CD4-positive, CD25-positive, alpha-beta regulatory T cell (primary cell): ENCODE results near the gene TNIK. TPM values are rescaled to one million over a fixed set of nuclear protein-coding genes. Genes with fewer than 3 reads are reported as not detected.
A peak's percentile ranks its signal among the peaks of the same experiment; 100 is the strongest.
"Not testable (repeated sequence)": the region's sequence is repeated elsewhere in the genome, so short reads cannot be mapped to it uniquely, and the experiment has no call there.

Experiments used
- ATAC-seq, 2 donors: fragments of 150-1000 bp; cut with Tn5 transposase; one replicate each; pipeline ENCODE4 v1.10.0; 2021; ENCODE audit warnings: low read depth in 2 of 2, moderate number of reproducible peaks in 2 of 2, moderate library complexity in 1 of 2
- DNase-seq, 3 donors: peaks; one replicate each; pipeline versions ENCODE4 v3.0.0 to v3.0.0-alpha.2; 2012 to 2022; ENCODE audit warnings: mixed read lengths in 1 of 3
- H3K27ac ChIP-seq: one replicate; pipeline ENCODE4 v1.7.0; 2013; ENCODE audit warnings: mild to moderate bottlenecking, low read length; ENCODE audit not compliant: insufficient read depth, poor library complexity, severe bottlenecking
- H3K27me3 ChIP-seq: one replicate; pipeline ENCODE4 v1.7.0; 2013; ENCODE audit warnings: low read length; ENCODE audit not compliant: control insufficient read depth, insufficient read depth
- H3K36me3 ChIP-seq: one replicate; pipeline ENCODE4 v1.7.0; 2013; ENCODE audit warnings: mild to moderate bottlenecking, low read length, moderate library complexity; ENCODE audit not compliant: control insufficient read depth, insufficient read depth
- H3K4me1 ChIP-seq: 2 replicates; pipeline ENCODE4 v1.7.0; 2013; ENCODE audit warnings: mild to moderate bottlenecking, low read length; ENCODE audit not compliant: insufficient read depth, control insufficient read depth, poor library complexity, severe bottlenecking
- H3K4me3 ChIP-seq: one replicate; pipeline ENCODE4 v1.7.0; 2013; ENCODE audit warnings: low read depth, mild to moderate bottlenecking, low read length, moderate library complexity
- H3K9me3 ChIP-seq, 2 experiments: 1 replicate in 1 of 2; 2 replicates in 1 of 2; pipeline ENCODE4 v1.7.0; 2013; ENCODE audit warnings: low read length in 2 of 2, mild to moderate bottlenecking in 1 of 2, moderate library complexity in 1 of 2; ENCODE audit not compliant: control insufficient read depth in 2 of 2
- H3K27ac Mint-ChIP-seq, 3 donors: one replicate each; pipeline ENCODE4 v1.8.0; 2020 to 2022; ENCODE audit warnings: mild to moderate bottlenecking in 3 of 3, mixed read lengths in 3 of 3, moderate library complexity in 2 of 3
- H3K27me3 Mint-ChIP-seq: one replicate; pipeline ENCODE4 v1.8.0; 2022; ENCODE audit warnings: mild to moderate bottlenecking, mixed read lengths
- H3K36me3 Mint-ChIP-seq: one replicate; pipeline ENCODE4 v1.8.0; 2020; ENCODE audit warnings: mixed read lengths
- H3K4me1 Mint-ChIP-seq, 4 donors: one replicate each; pipeline ENCODE4 v1.8.0; 2020 to 2022; ENCODE audit warnings: mixed read lengths in 4 of 4, mild to moderate bottlenecking in 1 of 4
- H3K4me3 Mint-ChIP-seq, 4 donors: one replicate each; pipeline ENCODE4 v1.8.0; 2020 to 2022; ENCODE audit warnings: mild to moderate bottlenecking in 4 of 4, mixed read lengths in 4 of 4, moderate library complexity in 3 of 4
- H3K9me3 Mint-ChIP-seq, 7 donors: one replicate each; pipeline ENCODE4 v1.8.0; 2020 to 2022; ENCODE audit warnings: mixed read lengths in 7 of 7, mild to moderate bottlenecking in 3 of 7, moderate library complexity in 2 of 7
- polyA plus RNA-seq, 4 donors: library from polyadenylated mRNA; unstranded; fragments of 300-500 nt; fragmentation: Illumina TruSeq; gene quantifications; one replicate each; pipeline ENCODE4 v1.2.3, GENCODE V29; 2021
- total RNA-seq: library from RNA; stranded (reverse); gene quantifications from one replicate; pipeline ENCODE4 v1.2.3, GENCODE V29; 2022

The TNIK gene
- total and polyA plus RNA-seq, 5 donors from 2014 or later, result 14.7 to 162 (median 22.3) TPM

- peaks cover 7 to 28% (median 20%) of the 10 kb centered on the region in 4 donors for H3K4me1 Mint-ChIP-seq
- H3K36me3 Mint-ChIP-seq, result peaks cover 9% of the 10 kb centered on the region
- Histone ChIP-seq H3K4me1 (no peaks in the 10 kb centered on the region), H3K9me3 (no peaks in the 10 kb centered on the region), H3K27ac (no peak overlapping the region), H3K36me3 (peaks cover 4% of the 10 kb centered on the region), H3K4me3 (no peak overlapping the region), H3K27me3 (no peaks in the 10 kb centered on the region)
- DNase-seq (no peak), ATAC-seq (no peak)
- H3K9me3 Mint-ChIP-seq, result peaks cover 0 to 8% (median 0%) of the 10 kb centered on the region in 7 donors
- no peak overlapping the region for H3K4me3 Mint-ChIP-seq
- H3K27ac Mint-ChIP-seq, result no peak overlapping the region
- no peaks in the 10 kb centered on the region for H3K27me3 Mint-ChIP-seq
Measured at GRCh38 chr3:171428321-171428787, 31.9 kb downstream of the TNIK start.

DNA sequence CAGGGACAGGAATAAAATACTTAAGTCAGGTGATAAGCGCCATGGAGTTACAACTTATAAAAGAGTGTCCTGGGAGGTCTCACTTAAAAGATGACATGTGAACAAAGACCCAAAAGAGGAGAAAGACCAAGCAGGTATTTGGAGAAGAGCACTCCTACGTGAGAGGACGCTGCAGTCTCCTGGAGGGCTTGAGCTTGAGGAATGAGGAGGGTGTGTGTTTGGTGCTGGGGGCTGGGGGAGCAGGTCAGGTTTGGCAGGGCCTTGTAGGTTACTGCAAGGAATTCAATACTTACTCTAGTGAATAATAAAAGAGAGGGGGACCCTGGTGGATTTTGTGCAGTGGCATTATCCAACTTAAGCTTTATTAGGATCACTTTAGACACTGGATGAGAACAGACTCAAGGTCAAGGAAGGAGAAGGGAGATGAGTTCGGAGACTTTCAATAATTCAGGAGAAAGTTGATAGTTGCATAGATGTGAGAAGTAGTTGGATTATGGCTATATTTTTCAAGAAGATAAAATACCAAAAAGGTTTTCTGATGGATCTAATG is 32.4 kb downstream of the TNIK start:
- Mint-ChIP-seq H3K27ac (no peak overlapping the region), H3K36me3 (peaks cover 9% of the 10 kb centered on the region), H3K4me3 (no peak overlapping the region), H3K27me3 (no peaks in the 10 kb centered on the region), H3K9me3 (peaks cover 0 to 8% (median 0%) of the 10 kb centered on the region in 7 donors), H3K4me1 (peaks cover 7 to 27% (median 21%) of the 10 kb centered on the region in 4 donors)
- DNase-seq (no peak), ATAC-seq (no peak)
- no peaks in the 10 kb centered on the region for H3K9me3 ChIP-seq
- no peaks in the 10 kb centered on the region for H3K27me3 ChIP-seq
- no peak overlapping the region for H3K27ac ChIP-seq
- H3K4me3 ChIP-seq, result no peak overlapping the region
- no peaks in the 10 kb centered on the region for H3K4me1 ChIP-seq
- H3K36me3 ChIP-seq, result peaks cover 4% of the 10 kb centered on the region

DNA sequence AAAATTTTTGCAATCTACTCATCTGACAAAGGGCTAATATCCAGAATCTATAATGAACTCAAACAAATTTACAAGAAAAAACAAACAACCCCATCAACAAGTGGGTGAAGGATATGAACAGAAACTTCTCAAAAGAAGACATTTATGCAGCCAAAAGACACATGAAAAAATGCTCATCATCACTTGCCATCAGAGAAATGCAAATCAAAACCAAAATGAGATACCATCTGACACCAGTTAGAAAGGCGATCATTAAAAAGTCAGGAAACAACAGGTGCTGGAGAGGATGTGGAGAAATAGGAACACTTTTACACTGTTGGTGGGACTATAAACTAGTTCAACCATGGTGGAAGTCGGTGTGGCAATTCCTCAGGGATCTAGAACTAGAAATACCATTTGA is 36.1 kb downstream of the TNIK start:
- H3K4me3 Mint-ChIP-seq, H3K4me3 ChIP-seq, H3K9me3 ChIP-seq, H3K27ac Mint-ChIP-seq, H3K27me3 ChIP-seq, H3K4me1 ChIP-seq, ATAC-seq, H3K9me3 Mint-ChIP-seq, H3K27ac ChIP-seq, H3K36me3 ChIP-seq, DNase-seq, H3K27me3 Mint-ChIP-seq: not testable (repeated sequence)
- peaks cover 15% of the 10 kb centered on the region for H3K36me3 Mint-ChIP-seq
- H3K4me1 Mint-ChIP-seq, result peaks cover 0 to 36% (median 23%) of the 10 kb centered on the region in 4 donors

- not testable (repeated sequence) for H3K27me3 Mint-ChIP-seq, H3K27me3 ChIP-seq, H3K4me3 Mint-ChIP-seq, H3K4me1 ChIP-seq, ATAC-seq, H3K9me3 ChIP-seq, H3K9me3 Mint-ChIP-seq, DNase-seq, H3K27ac ChIP-seq
- peaks cover 0 to 44% (median 33%) of the 10 kb centered on the region in 4 donors for H3K4me1 Mint-ChIP-seq
- peaks cover 25% of the 10 kb centered on the region for H3K36me3 Mint-ChIP-seq
- H3K4me3 ChIP-seq, result peak overlapping the region; percentile 8
- peak overlapping the region in 1 of 3 donors; percentile 47 for H3K27ac Mint-ChIP-seq
- H3K36me3 ChIP-seq, result peaks cover 12% of the 10 kb centered on the region
Measured at GRCh38 chr3:171422855-171423254, 37.4 kb downstream of the TNIK start.

- Mint-ChIP-seq H3K4me1 (peaks cover 6 to 58% (median 47%) of the 10 kb centered on the region in 4 donors), H3K27ac (peak overlapping the region in 1 of 3 donors; percentile 18), H3K36me3 (peaks cover 22% of the 10 kb centered on the region), H3K4me3 (no peak overlapping the region), H3K27me3 (no peaks in the 10 kb centered on the region), H3K9me3 (peaks cover 0 to 8% (median 0%) of the 10 kb centered on the region in 7 donors)
- Histone ChIP-seq H3K27ac (no peak overlapping the region), H3K36me3 (peaks cover 9% of the 10 kb centered on the region), H3K4me3 (no peak overlapping the region), H3K27me3 (no peaks in the 10 kb centered on the region), H3K4me1 (no peaks in the 10 kb centered on the region), H3K9me3 (no peaks in the 10 kb centered on the region)
- DNase-seq, result no peak
- no peak for ATAC-seq
Measured at GRCh38 chr3:171420667-171421066, 39.5 kb downstream of the TNIK start.

- Histone ChIP-seq H3K9me3 (no peaks in the 10 kb centered on the region), H3K4me1 (peaks cover 7% of the 10 kb centered on the region), H3K36me3 (peaks cover 9% of the 10 kb centered on the region), H3K4me3 (no peak overlapping the region), H3K27me3 (no peaks in the 10 kb centered on the region), H3K27ac (no peak overlapping the region)
- Mint-ChIP-seq H3K27ac (peak overlapping the region in 1 of 3 donors; percentile 11), H3K9me3 (peaks cover 0 to 7% (median 0%) of the 10 kb centered on the region in 7 donors), H3K4me3 (peak overlapping the region in 1 of 4 donors; percentile 17), H3K27me3 (no peaks in the 10 kb centered on the region), H3K4me1 (peaks cover 6 to 68% (median 51%) of the 10 kb centered on the region in 4 donors), H3K36me3 (peaks cover 22% of the 10 kb centered on the region)
- no peak for DNase-seq
- ATAC-seq, result no peak
Measured at GRCh38 chr3:171419457-171419856, 40.7 kb downstream of the TNIK start.

GRCh38 chr3:171417813-171418212 is 42.4 kb downstream of the TNIK start:
- ATAC-seq, result no peak
- H3K4me1 Mint-ChIP-seq, result peaks cover 13 to 74% (median 56%) of the 10 kb centered on the region in 4 donors
- Histone ChIP-seq H3K27ac (no peak overlapping the region), H3K4me3 (no peak overlapping the region), H3K4me1 (peaks cover 11% of the 10 kb centered on the region), H3K36me3 (peaks cover 9% of the 10 kb centered on the region), H3K9me3 (no peaks in the 10 kb centered on the region), H3K27me3 (no peaks in the 10 kb centered on the region)
- peaks cover 17% of the 10 kb centered on the region for H3K36me3 Mint-ChIP-seq
- DNase-seq, result no peak
- peaks cover 0 to 2% (median 0%) of the 10 kb centered on the region in 7 donors for H3K9me3 Mint-ChIP-seq
- H3K27me3 Mint-ChIP-seq, result no peaks in the 10 kb centered on the region
- no peak overlapping the region for H3K4me3 Mint-ChIP-seq
- peak overlapping the region in 1 of 3 donors; percentile 22 for H3K27ac Mint-ChIP-seq

DNA sequence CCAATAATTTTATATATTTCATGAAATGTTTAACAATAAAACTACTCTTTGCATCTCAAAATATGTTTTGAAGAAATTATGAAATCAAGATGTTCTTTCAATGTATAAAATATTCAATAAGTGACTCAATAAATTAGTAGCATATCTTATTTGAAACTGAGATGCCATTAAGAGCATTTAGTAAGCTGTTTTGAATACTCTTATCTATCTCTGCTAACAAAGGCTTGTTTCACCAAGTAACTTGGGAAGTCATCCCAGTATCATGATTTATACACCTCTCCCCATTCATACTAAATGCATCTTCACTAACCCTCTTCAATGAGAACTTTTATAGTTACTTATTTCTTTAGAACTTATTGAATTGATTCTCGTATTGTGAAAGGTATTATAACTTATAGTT is 43.1 kb downstream of the TNIK start:
- H3K27me3 Mint-ChIP-seq, result no peaks in the 10 kb centered on the region
- peaks cover 18% of the 10 kb centered on the region for H3K4me1 ChIP-seq
- no peaks in the 10 kb centered on the region for H3K27me3 ChIP-seq
- H3K9me3 Mint-ChIP-seq, result peaks cover 0 to 2% (median 0%) of the 10 kb centered on the region in 7 donors
- H3K4me1 Mint-ChIP-seq, result peaks cover 18 to 77% (median 60%) of the 10 kb centered on the region in 4 donors
- H3K36me3 Mint-ChIP-seq, result peaks cover 17% of the 10 kb centered on the region
- H3K9me3 ChIP-seq, result no peaks in the 10 kb centered on the region
- no peak overlapping the region for H3K27ac Mint-ChIP-seq
- ATAC-seq (no peak), DNase-seq (no peak)
- no peak overlapping the region for H3K4me3 Mint-ChIP-seq
- no peak overlapping the region for H3K4me3 ChIP-seq
- H3K27ac ChIP-seq, result no peak overlapping the region
- H3K36me3 ChIP-seq, result peaks cover 9% of the 10 kb centered on the region
